Activated CD8-positive, alpha-beta memory T cell treated with anti-CD3 and anti-CD28 coated beads for 36 hours (primary cell): Measurements from ENCODE around the gene DOCK1. TPM values are rescaled to one million over a fixed set of nuclear protein-coding genes. Genes with fewer than 3 reads are reported as not detected.
"Not testable (repeated sequence)": the region's sequence is repeated elsewhere in the genome, so short reads cannot be mapped to it uniquely, and the experiment has no call there.

ENCODE experiments used
- CTCF ChIA-PET: fragments of 350-600 bp; sonication (Branson Sonifier 250); formaldehyde crosslinking; loops from one replicate; lab custom pipeline; 2021; ENCODE audit warnings: antibody characterized with exemption; lab: Charles Lee
- POLR2A ChIA-PET: fragments of 350-600 bp; sonication (Branson Sonifier 250); formaldehyde crosslinking; loops from one replicate; lab custom pipeline; 2021; ENCODE audit warnings: antibody characterized with exemption; lab: Charles Lee
- total RNA-seq, 2 experiments: library from RNA; stranded (reverse); gene quantifications; one replicate each; pipeline ENCODE4 v1.2.3, GENCODE V29; 2021

Gene DOCK1
- total RNA-seq, 2 experiments from 2014 or later: 0.17 to 0.31 TPM

DNA sequence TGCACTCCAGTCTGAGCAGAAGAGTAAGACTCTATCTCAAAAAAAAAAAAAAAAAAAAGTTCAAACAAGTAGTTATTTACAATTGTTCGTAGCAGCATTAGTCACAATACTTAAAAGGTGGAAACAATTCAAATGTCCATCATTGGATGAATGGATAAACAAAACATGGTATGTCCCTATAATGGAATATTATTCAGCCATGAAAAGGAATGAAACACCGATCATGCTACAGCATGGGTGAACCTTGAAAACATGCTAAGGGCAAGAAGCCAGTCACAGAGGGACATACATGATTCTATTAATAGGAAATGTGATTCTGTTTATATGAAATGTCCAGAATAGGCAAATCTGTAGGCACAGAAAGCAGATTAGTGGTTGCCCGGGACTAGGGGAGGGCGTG, 15.9 kb downstream of the DOCK1 start:
- CTCF ChIA-PET: no interaction called here

GRCh38 chr10:126921974-126922525, 16.8 kb downstream of the DOCK1 start:
- ChIA-PET CTCF (no interaction called here), POLR2A (no interaction called here)

More for the DNA sequence above, 15.9 kb downstream of the DOCK1 start:
- POLR2A ChIA-PET: no interaction called here

DNA sequence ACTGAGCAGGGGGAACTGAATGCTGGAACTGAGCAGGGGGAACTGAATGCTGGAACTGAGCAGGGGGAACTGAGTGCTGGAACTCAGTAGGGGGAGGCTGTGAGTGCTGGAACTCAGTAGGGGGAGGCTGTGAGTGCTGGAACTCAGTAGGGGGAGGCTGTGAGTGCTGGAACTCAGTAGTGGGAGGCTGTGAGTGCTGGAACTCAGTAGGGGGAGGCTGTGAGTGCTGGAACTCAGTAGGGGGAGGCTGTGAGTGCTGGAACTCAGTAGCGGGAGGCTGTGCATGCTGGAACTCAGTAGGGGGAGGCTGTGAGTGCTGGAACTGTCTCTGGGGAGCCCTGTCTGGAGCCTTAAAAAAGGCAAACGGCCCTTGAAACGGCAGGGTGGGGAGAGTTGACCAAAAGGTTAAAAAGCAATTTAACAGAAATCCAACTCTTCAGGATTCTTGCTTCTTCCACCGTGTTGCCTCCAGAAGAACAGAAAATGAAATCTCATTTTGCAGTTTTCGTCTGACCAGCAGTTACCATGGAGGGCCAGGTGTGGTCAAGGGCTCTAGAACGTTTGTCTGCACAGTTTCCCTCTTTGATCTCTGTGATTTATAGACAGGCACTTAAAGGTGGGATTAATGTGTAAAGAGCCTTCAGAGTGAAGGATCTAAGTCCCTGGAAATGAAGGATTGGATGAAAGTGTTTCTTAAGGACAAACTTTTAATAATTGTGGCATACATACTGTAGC, 19.1 kb downstream of the DOCK1 start:
- POLR2A ChIA-PET: no interaction called here
- CTCF ChIA-PET: no interaction called here

- CTCF ChIA-PET: no interaction called here
- POLR2A ChIA-PET: no interaction called here
Measured at GRCh38 chr10:126924915-126925300, 19.7 kb downstream of the DOCK1 start.

DNA sequence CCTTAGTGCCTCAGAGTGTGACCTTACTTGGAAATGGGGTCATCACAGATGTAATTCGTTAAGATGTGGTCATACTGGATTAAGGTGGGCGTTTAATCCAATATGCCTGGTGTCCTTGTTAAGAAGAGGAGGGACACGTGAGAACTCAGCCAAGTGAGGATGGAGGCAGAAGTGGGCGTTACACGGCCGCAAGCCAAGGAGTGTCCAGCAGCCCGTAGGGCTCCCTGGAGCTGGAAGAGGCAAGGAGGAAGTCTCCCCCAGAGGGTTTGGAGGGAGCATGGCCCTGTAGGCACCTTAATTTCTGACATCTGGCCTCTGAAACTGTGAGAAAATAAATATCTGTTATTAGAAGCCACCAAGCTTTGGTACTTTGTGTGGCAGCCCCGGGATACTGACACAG, 21.3 kb downstream of the DOCK1 start:
- CTCF ChIA-PET: no interaction called here
- POLR2A ChIA-PET: no interaction called here

DNA sequence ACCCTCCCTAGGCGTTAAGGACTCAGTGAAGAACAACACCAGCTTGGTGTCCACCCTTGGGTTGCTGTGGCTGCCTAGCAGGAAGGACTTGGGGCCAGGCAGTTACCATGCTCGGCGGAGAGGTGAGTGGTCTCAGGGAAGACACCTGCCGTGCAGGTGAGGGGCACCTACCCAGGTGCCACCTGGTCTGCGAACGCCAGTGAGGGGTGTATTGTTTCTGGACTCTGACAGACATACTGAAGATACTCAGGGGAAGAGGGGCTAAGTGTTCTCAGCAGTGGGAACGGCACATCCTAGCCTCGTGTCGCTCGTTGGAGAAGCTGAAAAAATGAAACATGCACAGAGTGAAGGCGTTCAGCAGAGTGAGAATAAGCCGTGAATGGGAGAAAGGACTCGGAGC, 22.6 kb downstream of the DOCK1 start:
- CTCF ChIA-PET: no interaction called here

GRCh38 chr10:126928274-126928673, 23.0 kb downstream of the DOCK1 start:
- POLR2A ChIA-PET: no interaction called here

More for the DNA sequence above, 22.6 kb downstream of the DOCK1 start:
- POLR2A ChIA-PET: no interaction called here

DNA sequence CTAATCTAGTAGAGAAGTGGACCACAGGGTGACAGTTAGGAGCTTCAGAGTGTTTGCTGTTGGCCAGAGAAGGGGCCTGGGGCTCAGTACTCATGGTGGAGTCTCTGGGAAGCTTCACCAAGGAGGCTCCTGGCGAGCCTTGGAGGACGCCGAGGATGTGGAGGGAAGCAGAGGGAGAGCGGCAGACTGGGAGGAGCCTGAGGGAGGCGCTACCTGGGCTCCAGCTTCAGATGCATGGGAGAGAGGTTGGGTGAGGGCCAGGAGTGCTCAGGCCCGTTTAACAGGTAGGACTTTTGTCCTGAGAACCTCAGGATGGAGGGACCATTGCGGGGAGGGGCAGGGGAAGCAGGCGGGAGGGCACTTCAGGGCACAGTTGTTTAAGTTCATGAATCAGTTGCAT, 24.2 kb downstream of the DOCK1 start:
- CTCF ChIA-PET: no interaction called here
- POLR2A ChIA-PET: no interaction called here

More at GRCh38 chr10:126928274-126928673, 23.0 kb downstream of the DOCK1 start:
- CTCF ChIA-PET: no interaction called here

GRCh38 chr10:126930131-126930882, 25.1 kb downstream of the DOCK1 start:
- ChIA-PET CTCF (no interaction called here), POLR2A (no interaction called here)

GRCh38 chr10:126930883-126931503, 25.8 kb downstream of the DOCK1 start:
- CTCF ChIA-PET: no interaction called here
- POLR2A ChIA-PET: no interaction called here

DNA sequence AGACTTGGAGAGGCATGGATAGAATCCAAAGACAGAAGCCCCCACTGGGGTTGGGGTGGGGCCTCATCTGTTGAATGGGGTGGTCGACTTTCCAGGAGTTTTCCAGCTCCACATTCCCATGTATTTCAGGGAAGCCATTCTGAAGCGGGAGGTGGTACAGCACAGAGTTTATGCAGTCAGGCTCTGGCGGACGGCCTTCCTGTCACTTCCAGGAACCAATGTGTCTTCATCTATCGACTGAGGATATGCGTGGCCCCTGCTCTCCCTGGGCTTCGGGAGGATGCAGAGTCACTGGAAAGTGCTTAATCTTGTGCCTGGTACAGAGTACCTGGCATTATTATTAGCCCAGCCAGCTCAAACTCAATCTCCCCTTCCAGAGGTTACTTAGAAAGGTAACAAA, 26.3 kb downstream of the DOCK1 start:
- CTCF ChIA-PET: no interaction called here
- POLR2A ChIA-PET: no interaction called here

DNA sequence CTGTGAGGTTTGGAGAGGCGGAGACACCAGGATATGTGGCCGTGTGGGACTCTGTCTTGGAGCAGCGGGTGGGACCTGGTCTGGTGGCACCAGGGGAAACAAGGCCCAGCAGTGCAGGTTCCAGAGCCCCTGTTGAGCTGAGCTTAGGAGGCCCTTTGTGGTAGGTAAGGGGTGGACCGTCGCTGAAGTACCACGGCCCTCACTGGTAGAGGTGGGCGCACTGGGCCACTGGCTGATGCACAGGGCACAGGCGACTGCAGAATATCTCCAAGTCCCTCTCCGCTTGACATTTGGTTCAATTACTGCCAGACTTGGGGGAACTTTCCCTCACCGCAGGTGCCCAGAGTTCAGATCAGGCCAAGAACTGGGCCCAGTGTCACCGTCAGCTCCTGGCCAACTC, 27.3 kb downstream of the DOCK1 start:
- ChIA-PET CTCF (no interaction called here), POLR2A (no interaction called here)

GRCh38 chr10:126933116-126933515, 27.9 kb downstream of the DOCK1 start:
- CTCF ChIA-PET: no interaction called here
- POLR2A ChIA-PET: no interaction called here

DNA sequence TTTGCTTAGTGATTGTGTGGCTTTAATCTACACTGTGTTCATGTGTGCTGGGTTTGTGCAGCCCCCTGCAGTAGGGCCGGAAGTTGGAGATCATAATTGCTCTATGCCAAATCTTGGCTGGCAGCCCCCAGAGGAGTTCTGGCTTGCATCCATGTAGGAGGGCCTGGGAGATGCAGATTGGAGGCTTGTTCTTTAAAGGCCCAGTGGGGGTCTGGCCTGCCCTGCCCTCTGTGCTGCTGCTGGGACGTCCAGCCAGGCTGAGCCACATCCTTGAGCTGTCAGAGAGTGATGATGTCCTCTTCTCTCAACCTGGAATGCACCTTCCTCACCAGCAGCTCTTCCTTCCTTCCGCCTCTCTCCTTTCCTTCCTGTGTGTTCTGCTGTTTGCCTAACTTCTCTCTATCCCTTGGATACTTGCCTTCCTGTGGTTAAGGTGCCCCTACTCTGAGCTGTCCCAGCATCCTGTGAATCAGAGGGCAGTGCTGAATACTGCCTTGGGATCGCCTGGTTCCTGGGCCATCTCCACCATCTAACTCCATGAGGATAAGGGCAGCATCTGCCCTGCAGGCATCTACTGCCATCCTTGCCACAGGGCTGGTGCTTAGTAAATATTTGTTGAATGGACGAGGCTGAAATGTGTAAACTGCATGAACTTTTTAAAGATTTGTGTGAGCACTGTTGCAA, 30.2 kb downstream of the DOCK1 start:
- POLR2A ChIA-PET: no interaction called here
- CTCF ChIA-PET: no interaction called here

GRCh38 chr10:126937026-126937425, 31.8 kb downstream of the DOCK1 start:
- CTCF ChIA-PET: no interaction called here
- POLR2A ChIA-PET: no interaction called here

GRCh38 chr10:126938121-126938520, 32.9 kb downstream of the DOCK1 start:
- POLR2A ChIA-PET, CTCF ChIA-PET: not testable (repeated sequence)

DNA sequence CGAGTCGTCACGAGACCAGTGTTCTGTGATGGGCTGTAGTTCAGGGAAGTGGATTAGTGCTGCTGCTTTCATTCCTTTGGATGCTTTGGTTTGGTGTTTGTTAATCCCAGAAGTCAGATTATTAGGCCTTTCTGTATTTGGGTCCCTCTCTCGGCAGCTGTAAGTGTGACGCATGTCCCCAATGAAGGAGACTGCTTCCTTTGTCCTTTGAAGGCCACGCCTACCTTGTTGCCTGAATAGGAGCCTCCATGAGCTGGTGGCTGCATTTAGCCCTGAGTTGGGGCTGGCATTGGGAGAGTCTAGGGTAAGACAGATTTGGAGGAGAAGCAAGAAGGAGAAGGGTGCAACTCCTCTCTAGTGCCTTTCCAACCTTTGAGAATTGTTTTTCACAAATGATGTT, 34.5 kb downstream of the DOCK1 start:
- ChIA-PET POLR2A (no interaction called here), CTCF (no interaction called here)

GRCh38 chr10:126940670-126941310, 35.6 kb downstream of the DOCK1 start:
- CTCF ChIA-PET: no interaction called here
- POLR2A ChIA-PET: no interaction called here

- ChIA-PET POLR2A (no interaction called here), CTCF (no interaction called here)
Measured at GRCh38 chr10:126944191-126944590, 39.0 kb downstream of the DOCK1 start.
